Stimulated activated CD8-positive, alpha-beta memory T cell treated with anti-CD3 and anti-CD28 coated beads, Interleukin-15, amount 100 ng/mL, for 4 hours (primary cell): ENCODE data around the gene ERCC6L2.

ENCODE experiments used
- DNase-seq, 2 donors: peaks; one replicate each; pipeline ENCODE4 v3.0.0-alpha.2; 2020; ENCODE audit warnings: low read depth in 2 of 2

ERCC6L2 gene

GRCh38 chr9:95862343-95862742 is 13.1 kb upstream of the ERCC6L2 start:
- no peak for DNase-seq

GRCh38 chr9:95864852-95865580 is 10.5 kb upstream of the ERCC6L2 start:
- no peak for DNase-seq

GRCh38 chr9:95870352-95870751 is 5.1 kb upstream of the ERCC6L2 start:
- DNase-seq, result no peak

- no peak for DNase-seq
Measured at GRCh38 chr9:95870906-95871305, 4.6 kb upstream of the ERCC6L2 start.

GRCh38 chr9:95874303-95874988 is 1.0 kb upstream of the ERCC6L2 start:
- no peak for DNase-seq

- DNase-seq, result peak; percentile 17 to 34
Measured at GRCh38 chr9:95874989-95875304, 544 bp upstream of the ERCC6L2 start.

- no peak for DNase-seq
Measured at GRCh38 chr9:95876138-95876444, 600 bp downstream of the ERCC6L2 start.

GRCh38 chr9:95876595-95876994 is 1.1 kb downstream of the ERCC6L2 start:
- DNase-seq, result no peak

- DNase-seq, result no peak
Measured at GRCh38 chr9:95877984-95878383, 2.5 kb downstream of the ERCC6L2 start.

GRCh38 chr9:95879591-95879990 is 4.1 kb downstream of the ERCC6L2 start:
- DNase-seq, result no peak

GRCh38 chr9:95880021-95880690 is 4.7 kb downstream of the ERCC6L2 start:
- DNase-seq, result no peak

GRCh38 chr9:95887926-95888497 is 12.5 kb downstream of the ERCC6L2 start:
- DNase-seq, result no peak

GRCh38 chr9:95890594-95890993 is 15.1 kb downstream of the ERCC6L2 start:
- no peak for DNase-seq

- DNase-seq, result no peak
Measured at GRCh38 chr9:95891067-95891671, 15.7 kb downstream of the ERCC6L2 start.

- no peak for DNase-seq
Measured at GRCh38 chr9:95892690-95893089, 17.2 kb downstream of the ERCC6L2 start.

- no peak for DNase-seq
Measured at GRCh38 chr9:95896580-95896979, 21.1 kb downstream of the ERCC6L2 start.

- DNase-seq, result no peak
Measured at GRCh38 chr9:95901506-95901905, 26.0 kb downstream of the ERCC6L2 start.

GRCh38 chr9:95903398-95903797 is 27.9 kb downstream of the ERCC6L2 start:
- no peak for DNase-seq

GRCh38 chr9:95907794-95908193 is 32.3 kb downstream of the ERCC6L2 start:
- DNase-seq, result no peak

GRCh38 chr9:95910023-95910707 is 34.7 kb downstream of the ERCC6L2 start:
- no peak for DNase-seq

- DNase-seq, result no peak
Measured at GRCh38 chr9:95910770-95911340, 35.4 kb downstream of the ERCC6L2 start.

- DNase-seq, result no peak
Measured at GRCh38 chr9:95912773-95913172, 37.3 kb downstream of the ERCC6L2 start.
